NB4 (cell line): ENCODE data around the gene TRIM31.

Source experiments
- DNase-seq: peaks from one replicate; pipeline ENCODE4 v3.0.0; 2010; ENCODE audit warnings: low read depth
- H3K4me3 ChIP-seq: one replicate; pipeline ENCODE4 v1.5.1; 2011; ENCODE audit warnings: mild to moderate bottlenecking, low read depth, low read length, moderate library complexity
- MYC ChIP-seq: IDR thresholded peaks from 2 replicates; pipeline ENCODE4 v1.6.1; 2011; ENCODE audit warnings: low read depth, low read length
- POLR2A ChIP-seq: IDR thresholded peaks from 2 replicates; pipeline ENCODE4 v1.6.1; 2011; ENCODE audit warnings: mild to moderate bottlenecking; ENCODE audit not compliant: insufficient read length; ENCODE audit errors: extremely low read depth
- TF ChIP-seq, protein P1 (sequence below): IDR thresholded peaks from 2 replicates; pipeline ENCODE4 v1.6.1; 2011; ENCODE audit warnings: low read depth, low read length
- TF ChIP-seq, protein P2 (sequence below): IDR thresholded peaks from one replicate; pipeline ENCODE4 v1.5.1; 2012; ENCODE audit warnings: low read depth, low read length

The TRIM31 gene

DNA sequence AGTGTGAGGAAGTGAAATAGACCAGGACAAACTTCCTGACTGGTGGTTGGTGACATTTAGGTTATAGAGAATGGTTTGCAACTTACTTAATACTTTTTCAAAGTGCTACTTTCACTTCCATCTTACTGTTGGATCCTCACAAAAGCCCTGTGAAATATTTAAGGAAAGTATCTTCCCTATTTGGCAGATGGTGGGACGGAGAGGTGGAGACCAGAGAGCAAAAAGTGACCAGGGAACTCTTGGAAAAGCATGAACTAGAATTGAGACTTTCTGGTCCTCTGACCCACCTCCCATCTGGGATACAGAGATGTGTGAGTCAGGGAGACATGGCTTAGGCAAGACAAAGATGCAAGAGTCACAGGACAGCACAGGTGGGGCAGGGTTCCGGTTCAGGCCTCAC lies 45.1 kb upstream of the TRIM31 start:
- no peak overlapping the region for H3K4me3 ChIP-seq
- DNase-seq, result no peak
- TF ChIP-seq, protein P1, sequence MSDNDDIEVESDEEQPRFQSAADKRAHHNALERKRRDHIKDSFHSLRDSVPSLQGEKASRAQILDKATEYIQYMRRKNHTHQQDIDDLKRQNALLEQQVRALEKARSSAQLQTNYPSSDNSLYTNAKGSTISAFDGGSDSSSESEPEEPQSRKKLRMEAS, result no peak
- TF ChIP-seq MYC (no peak), POLR2A (no peak)
- TF ChIP-seq, protein P2, sequence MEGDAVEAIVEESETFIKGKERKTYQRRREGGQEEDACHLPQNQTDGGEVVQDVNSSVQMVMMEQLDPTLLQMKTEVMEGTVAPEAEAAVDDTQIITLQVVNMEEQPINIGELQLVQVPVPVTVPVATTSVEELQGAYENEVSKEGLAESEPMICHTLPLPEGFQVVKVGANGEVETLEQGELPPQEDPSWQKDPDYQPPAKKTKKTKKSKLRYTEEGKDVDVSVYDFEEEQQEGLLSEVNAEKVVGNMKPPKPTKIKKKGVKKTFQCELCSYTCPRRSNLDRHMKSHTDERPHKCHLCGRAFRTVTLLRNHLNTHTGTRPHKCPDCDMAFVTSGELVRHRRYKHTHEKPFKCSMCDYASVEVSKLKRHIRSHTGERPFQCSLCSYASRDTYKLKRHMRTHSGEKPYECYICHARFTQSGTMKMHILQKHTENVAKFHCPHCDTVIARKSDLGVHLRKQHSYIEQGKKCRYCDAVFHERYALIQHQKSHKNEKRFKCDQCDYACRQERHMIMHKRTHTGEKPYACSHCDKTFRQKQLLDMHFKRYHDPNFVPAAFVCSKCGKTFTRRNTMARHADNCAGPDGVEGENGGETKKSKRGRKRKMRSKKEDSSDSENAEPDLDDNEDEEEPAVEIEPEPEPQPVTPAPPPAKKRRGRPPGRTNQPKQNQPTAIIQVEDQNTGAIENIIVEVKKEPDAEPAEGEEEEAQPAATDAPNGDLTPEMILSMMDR, result no peak

DNA sequence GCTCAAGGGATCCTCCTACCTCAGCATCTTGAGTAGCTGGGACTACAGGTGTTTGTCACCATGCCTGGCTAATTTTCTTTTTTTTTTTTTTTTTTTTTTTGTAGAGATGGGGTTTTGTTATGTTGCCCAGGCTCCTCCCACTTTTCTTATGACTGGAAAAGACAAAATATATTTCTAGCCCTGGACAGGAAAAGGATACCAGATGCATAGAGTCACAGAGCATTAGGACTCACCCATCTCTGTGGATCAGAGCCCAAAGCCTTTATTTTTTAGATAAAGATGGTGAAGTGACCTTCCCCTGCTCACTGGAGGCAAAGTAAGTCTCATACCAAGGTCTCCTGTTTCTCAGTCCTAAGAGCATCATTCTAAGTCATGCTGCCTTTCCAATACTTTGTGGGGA lies 44.7 kb upstream of the TRIM31 start:
- no peak for DNase-seq
- TF ChIP-seq, protein P2, result no peak
- TF ChIP-seq, protein P1, result no peak
- TF ChIP-seq MYC (no peak), POLR2A (no peak)
- no peak overlapping the region for H3K4me3 ChIP-seq

DNA sequence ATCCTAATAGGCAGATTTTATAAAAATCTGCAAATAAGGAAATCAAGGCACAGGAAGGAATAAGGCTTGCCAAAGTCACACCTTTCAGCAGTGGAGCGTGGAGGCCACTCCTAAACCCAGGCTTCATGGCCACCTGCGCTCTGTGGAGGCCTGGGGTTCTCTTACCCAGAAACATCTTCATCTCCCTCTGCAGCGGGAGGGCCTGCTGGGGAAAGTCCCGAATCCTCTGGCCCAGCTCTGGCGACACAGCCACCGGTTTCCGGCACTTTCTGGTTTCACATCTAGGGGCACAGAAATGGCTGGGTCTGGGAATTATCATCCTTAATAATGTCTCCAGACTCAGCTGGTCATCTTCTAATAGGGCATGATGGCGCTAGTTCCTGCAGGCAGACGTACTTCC lies 43.9 kb upstream of the TRIM31 start:
- no peak for DNase-seq
- H3K4me3 ChIP-seq, result no peak overlapping the region
- TF ChIP-seq, protein P1, result no peak
- TF ChIP-seq MYC (no peak), POLR2A (no peak)
- TF ChIP-seq, protein P2, result no peak

DNA sequence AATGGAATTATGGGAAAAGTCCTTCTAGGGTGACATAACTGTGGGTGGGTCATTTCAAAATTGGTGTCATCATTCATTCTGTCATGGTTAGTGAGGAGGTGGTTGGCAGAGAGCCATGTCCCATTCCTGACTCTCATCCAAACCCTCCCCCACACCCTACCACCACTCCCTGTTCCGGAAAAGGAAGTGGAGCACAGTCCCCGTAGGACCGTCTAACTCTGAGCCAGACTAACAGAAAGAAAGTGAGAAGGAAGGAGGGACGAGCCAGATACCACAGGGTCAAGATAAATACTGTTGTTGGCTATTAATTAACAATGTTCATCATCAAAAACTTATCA lies 43.3 kb upstream of the TRIM31 start:
- H3K4me3 ChIP-seq, result no peak overlapping the region
- peak; percentile 25 for DNase-seq
- TF ChIP-seq POLR2A, result no peak

DNA sequence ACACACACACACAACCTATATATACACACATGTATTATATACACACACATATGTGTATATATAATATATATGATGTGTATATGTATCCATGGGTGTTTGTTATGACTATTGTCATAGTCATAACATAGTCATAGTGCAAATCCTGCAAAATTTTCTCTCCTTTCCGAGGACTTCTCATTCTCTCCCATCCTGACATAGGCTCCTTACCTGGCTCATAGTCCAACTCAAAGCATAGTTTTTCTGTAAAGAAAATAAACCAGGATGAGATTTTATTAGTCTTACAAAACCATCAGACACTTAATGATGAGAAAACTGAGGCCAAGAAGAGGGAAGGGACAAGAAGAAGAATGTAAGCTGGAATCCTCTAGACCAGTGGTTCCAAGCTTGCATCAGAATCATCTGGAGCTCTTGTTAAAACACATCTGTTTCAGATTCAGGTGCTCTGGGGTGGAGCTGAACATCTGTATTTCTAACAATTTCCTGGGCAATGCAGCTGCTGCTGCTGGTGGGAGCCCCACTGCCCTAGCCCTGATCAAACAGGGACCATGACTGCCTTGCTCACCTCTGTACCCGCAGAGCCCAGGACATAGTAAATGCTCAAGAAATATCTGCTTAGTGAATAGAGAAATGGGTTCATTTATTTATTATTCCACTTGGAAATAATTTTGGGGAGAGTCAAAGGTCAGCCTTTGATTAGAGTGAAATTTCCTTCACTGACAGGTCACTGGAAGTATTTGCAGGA lies 42.8 kb upstream of the TRIM31 start:
- TF ChIP-seq, protein P2, result no peak
- TF ChIP-seq POLR2A, result no peak
- TF ChIP-seq, protein P1, result no peak
- TF ChIP-seq MYC, result no peak
- DNase-seq, result no peak
- H3K4me3 ChIP-seq, result no peak overlapping the region

DNA sequence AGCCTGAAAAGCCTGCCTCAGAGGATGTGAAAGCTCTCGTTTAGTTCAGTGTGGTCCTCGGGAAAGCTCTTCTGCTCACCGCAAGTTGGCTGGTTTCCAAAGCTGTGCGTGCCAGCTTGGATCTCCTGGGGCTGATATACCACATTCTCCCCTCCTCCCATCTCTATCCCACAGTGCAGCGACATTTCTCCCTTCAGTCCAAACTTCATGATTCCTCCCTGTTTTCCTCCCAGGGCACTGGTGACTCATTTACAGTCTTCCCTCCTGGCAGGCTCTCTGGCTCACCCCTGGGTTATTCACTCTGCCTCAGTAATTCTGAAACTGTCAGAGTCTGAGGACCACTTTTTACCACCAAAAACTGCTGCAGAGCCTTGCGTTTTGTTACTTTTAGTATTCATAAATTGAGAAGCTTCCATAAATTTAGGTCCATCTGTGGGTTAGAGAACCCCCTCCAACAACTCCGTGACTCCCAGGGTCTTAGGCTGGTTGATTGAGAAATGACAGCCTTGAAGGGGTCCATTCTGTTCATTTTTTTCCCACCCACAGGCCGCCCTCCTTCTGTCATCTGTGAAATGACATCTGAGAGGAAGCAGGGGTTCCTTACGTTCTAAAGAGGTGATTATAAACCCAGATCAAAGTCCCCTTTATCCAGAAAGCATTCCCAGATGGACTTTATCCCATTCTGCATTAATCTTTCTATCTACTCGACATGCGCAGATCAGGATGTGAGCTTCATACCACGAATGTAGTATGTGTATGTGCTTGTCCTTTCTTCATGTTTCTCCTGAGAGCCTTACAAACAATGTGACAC lies 42.0 kb upstream of the TRIM31 start:
- H3K4me3 ChIP-seq, result no peak overlapping the region
- no peak for DNase-seq
- TF ChIP-seq, protein P1, result no peak
- TF ChIP-seq, protein P2, result no peak
- no peak for TF ChIP-seq MYC
- TF ChIP-seq POLR2A, result no peak
